Hepatocyte (in vitro differentiated cells): Measurements from ENCODE around the gene LRRC37A3. TPM values are rescaled to one million over a fixed set of nuclear protein-coding genes. Genes with fewer than 3 reads are reported as not detected.
"Not testable (repeated sequence)": the region's sequence is repeated elsewhere in the genome, so short reads cannot be mapped to it uniquely, and the experiment has no call there.

ENCODE experiments used
- DNase-seq: peaks from one replicate; pipeline ENCODE4 v3.0.0-alpha.2; 2016; ENCODE audit warnings: low spot score
- H2AFZ ChIP-seq: fragments of 200-600 bp; sonication (generic); 2 replicates; pipeline ENCODE4 v1.6.0; 2016; ENCODE audit warnings: antibody characterized with exemption, mild to moderate bottlenecking
- H3K27ac ChIP-seq: fragments of 200-600 bp; sonication (generic); 2 replicates; pipeline ENCODE4 v1.5.1; 2016; ENCODE audit warnings: mild to moderate bottlenecking
- H3K27me3 ChIP-seq: fragments of 200-600 bp; sonication (generic); 2 replicates; pipeline ENCODE4 v1.6.1; 2016
- H3K36me3 ChIP-seq: fragments of 200-600 bp; sonication (generic); replicated peaks from 2 replicates; pipeline ENCODE4 v1.5.1; 2016; ENCODE audit warnings: low read depth; ENCODE audit not compliant: insufficient read depth
- H3K4me1 ChIP-seq: fragments of 200-600 bp; sonication (generic); 2 replicates; pipeline ENCODE4 v1.5.1; 2016; ENCODE audit warnings: mild to moderate bottlenecking, moderate library complexity; ENCODE audit not compliant: insufficient read depth
- H3K4me2 ChIP-seq: fragments of 200-600 bp; sonication (generic); 2 replicates; pipeline ENCODE4 v1.6.0; 2016
- H3K4me3 ChIP-seq: fragments of 200-600 bp; sonication (generic); 2 replicates; pipeline ENCODE4 v1.5.1; 2016; ENCODE audit warnings: mild to moderate bottlenecking
- H3K79me2 ChIP-seq: fragments of 200-600 bp; sonication (generic); 2 replicates; pipeline ENCODE4 v1.6.0; 2017; ENCODE audit warnings: mild to moderate bottlenecking
- H3K9me2 ChIP-seq: fragments of 200-600 bp; sonication (generic); replicated peaks from 2 replicates; pipeline ENCODE4 v1.6.0; 2017; ENCODE audit warnings: mild to moderate bottlenecking; ENCODE audit not compliant: insufficient read depth
- H3K9me3 ChIP-seq: fragments of 200-600 bp; sonication (generic); 2 replicates; pipeline ENCODE4 v1.5.1; 2016; ENCODE audit warnings: low read depth, mild to moderate bottlenecking
- H4K20me1 ChIP-seq: fragments of 200-600 bp; sonication (generic); 2 replicates; pipeline ENCODE4 v1.6.0; 2016; ENCODE audit warnings: mild to moderate bottlenecking; ENCODE audit not compliant: insufficient read depth, poor library complexity, severe bottlenecking
- WGBS: methylation state at CpG from one replicate; pipeline ENCODE4 v1.1.6; 2016; ENCODE audit warnings: low lambda C conversion rate; ENCODE audit errors: missing lambda C conversion rate; 5-methylcytosine and 5-hydroxymethylcytosine counted together
- polyA plus RNA-seq: library from polyadenylated mRNA; unstranded; fragments of >200 nt; fragmentation: Nextera tagmentation; extraction: Ambion mirVana; gene quantifications from 2 replicates; pipeline ENCODE4 v1.2.1, GENCODE V29; 2016
- total RNA-seq: library from RNA; depleted of rRNA; stranded (reverse); fragments of >200 nt; gene quantifications from 2 replicates; pipeline ENCODE4 v1.2.3, GENCODE V29; 2014
- TF ChIP-seq, protein P1 (sequence below): fragments of 200-600 bp; sonication (generic); IDR thresholded peaks from 2 replicates; pipeline ENCODE4 v1.5.1; 2016; ENCODE audit warnings: antibody characterized with exemption, mild to moderate bottlenecking; ENCODE audit not compliant: poor library complexity

The LRRC37A3 gene
- total and polyA plus RNA-seq, 2 experiments from 2014 or later = 4.3 to 7.2 TPM

DNA sequence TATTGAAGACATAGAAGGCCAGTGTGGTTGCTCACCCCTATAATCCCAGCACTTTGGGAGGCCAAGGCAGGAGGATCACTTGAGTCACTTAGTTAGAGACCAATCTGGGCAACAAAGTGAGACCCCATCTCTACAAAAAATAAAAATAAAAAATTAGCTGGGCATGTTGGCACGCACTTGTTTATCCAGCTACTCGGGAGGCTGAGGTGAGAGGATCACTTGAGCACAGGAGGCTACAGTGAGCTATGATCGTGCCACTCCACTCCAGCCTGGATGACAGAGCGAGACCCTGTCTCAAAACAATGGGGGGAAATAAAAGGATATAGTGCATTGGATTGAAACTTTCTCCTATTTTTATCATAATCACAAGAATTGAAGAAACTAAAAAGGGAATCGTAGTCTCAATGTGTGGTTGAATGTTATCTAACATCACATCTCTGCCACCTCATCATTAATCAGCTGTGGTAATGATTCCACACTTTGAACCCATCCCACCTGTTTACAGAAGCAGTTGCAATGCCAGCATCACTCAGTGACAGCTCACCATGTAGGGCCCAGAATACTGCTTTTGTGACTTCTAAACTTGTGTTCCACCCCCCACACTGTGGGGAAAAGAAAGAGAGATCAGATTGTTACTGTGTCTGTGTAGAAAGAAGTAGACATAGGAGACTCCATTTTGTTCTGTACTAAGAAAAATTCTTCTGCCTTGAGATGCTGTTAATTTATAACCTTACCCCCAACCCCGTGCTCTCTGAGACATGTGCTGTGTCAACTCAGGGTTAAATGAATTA, 10.3 kb upstream of the LRRC37A3 start:
- H3K4me2 ChIP-seq, H4K20me1 ChIP-seq, H3K9me3 ChIP-seq, DNase-seq, H3K27ac ChIP-seq, H3K4me1 ChIP-seq, H3K27me3 ChIP-seq, H3K9me2 ChIP-seq, H3K36me3 ChIP-seq, H2AFZ ChIP-seq, H3K4me3 ChIP-seq, H3K79me2 ChIP-seq: not testable (repeated sequence)
- 80% methylated on average over 6 of the region's 6 CpGs for WGBS

DNA sequence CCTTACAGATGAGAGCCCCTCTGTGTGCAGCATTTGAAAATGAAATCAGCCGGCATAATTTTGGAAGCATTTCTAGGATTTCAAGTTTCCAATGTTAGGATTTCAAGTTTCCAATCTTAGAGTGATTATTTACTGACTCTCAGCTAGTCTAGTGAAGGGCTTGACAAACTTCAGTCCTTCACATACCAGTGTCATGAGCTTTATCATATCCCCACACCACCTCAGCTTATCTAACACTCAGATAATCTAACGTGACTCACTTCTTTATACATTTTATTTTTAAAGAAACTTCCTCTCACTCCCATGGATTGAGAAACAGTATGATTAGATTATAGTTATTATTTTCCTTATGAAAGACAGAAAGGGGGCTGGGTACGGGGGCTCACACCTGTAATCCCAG, 9.4 kb upstream of the LRRC37A3 start:
- H3K4me1 ChIP-seq, H3K27me3 ChIP-seq, H3K4me2 ChIP-seq, H3K36me3 ChIP-seq, H3K79me2 ChIP-seq, H4K20me1 ChIP-seq, H3K27ac ChIP-seq, H3K9me3 ChIP-seq, H3K9me2 ChIP-seq, DNase-seq, H3K4me3 ChIP-seq, H2AFZ ChIP-seq: not testable (repeated sequence)
- WGBS = 73% methylated on average over 3 of the region's 3 CpGs

DNA sequence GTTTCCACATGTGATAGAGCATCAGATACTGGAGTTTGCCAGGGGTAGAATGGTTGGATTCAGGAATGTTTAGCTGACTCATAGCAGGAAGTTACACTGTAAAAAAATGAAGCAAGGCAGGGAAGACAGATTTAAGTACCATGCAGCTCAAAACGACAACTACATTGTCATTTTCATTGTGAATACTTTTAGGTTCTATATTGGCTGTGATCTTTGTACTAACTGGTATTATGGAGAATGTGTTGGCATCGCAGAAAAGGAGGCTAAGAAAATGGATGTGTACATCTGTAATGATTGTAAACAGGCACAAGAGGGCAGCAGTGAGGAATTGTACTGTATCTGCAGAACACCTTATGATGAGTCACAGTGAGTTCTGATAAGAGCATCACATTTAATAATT, 8.2 kb upstream of the LRRC37A3 start:
- H3K4me2 ChIP-seq, H3K27me3 ChIP-seq, H3K79me2 ChIP-seq, H3K9me3 ChIP-seq, H3K36me3 ChIP-seq, H3K4me1 ChIP-seq, H2AFZ ChIP-seq, H3K9me2 ChIP-seq, H3K4me3 ChIP-seq, H4K20me1 ChIP-seq: not testable (repeated sequence)
- DNase-seq = peak; percentile 85
- H3K27ac ChIP-seq = peak overlapping the region; percentile 18
- WGBS = 13% methylated on average over 2 of the region's 2 CpGs
- TF ChIP-seq, protein P1, sequence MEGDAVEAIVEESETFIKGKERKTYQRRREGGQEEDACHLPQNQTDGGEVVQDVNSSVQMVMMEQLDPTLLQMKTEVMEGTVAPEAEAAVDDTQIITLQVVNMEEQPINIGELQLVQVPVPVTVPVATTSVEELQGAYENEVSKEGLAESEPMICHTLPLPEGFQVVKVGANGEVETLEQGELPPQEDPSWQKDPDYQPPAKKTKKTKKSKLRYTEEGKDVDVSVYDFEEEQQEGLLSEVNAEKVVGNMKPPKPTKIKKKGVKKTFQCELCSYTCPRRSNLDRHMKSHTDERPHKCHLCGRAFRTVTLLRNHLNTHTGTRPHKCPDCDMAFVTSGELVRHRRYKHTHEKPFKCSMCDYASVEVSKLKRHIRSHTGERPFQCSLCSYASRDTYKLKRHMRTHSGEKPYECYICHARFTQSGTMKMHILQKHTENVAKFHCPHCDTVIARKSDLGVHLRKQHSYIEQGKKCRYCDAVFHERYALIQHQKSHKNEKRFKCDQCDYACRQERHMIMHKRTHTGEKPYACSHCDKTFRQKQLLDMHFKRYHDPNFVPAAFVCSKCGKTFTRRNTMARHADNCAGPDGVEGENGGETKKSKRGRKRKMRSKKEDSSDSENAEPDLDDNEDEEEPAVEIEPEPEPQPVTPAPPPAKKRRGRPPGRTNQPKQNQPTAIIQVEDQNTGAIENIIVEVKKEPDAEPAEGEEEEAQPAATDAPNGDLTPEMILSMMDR = peak; percentile 84

DNA sequence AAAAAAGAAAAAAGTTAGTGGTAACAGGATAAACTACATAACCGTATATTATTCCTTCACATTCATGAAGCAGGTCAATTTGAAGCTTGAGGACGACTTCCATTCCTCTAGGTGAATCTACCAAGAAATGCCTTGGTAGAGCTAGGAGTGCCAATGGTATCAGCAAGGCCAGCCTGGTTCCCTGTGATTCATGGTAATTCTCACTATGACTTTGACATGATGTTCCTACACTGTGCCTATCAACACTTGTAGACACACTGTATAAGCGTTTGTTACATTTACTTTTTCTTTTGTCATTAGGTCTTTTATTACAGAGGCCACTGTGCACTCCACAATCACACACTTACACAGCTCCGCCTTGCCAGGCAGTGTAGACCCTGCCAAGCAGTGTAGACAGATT, 7.2 kb upstream of the LRRC37A3 start:
- WGBS = 84% methylated on average over 4 of the region's 4 CpGs
- not testable (repeated sequence) for H2AFZ ChIP-seq, H3K4me2 ChIP-seq, H3K9me3 ChIP-seq, H4K20me1 ChIP-seq, DNase-seq, H3K36me3 ChIP-seq, H3K4me1 ChIP-seq, H3K27ac ChIP-seq, H3K9me2 ChIP-seq, H3K4me3 ChIP-seq, H3K27me3 ChIP-seq, H3K79me2 ChIP-seq

DNA sequence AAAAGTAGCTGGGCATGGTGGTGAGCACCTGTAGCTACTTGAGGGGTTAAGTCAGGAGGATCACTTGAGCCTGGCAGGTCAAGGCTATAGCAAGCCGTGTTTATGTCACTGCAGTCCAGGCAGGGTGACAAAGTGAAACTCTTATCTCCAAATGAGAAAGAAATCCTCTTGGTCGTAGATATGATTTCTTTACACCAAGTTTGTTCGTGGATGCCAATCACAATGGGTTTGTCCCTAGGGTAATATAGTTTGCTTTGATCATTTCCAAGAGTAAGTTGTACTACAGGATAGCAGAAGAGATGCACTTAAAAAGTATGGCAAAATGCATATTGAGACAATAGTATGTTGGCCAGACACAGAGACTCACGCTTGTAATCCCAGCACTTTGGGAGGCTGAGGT, 6.0 kb upstream of the LRRC37A3 start:
- not testable (repeated sequence) for H4K20me1 ChIP-seq, H3K79me2 ChIP-seq, H3K4me2 ChIP-seq, H3K36me3 ChIP-seq, H3K9me3 ChIP-seq, H2AFZ ChIP-seq, H3K4me1 ChIP-seq, H3K27me3 ChIP-seq, H3K9me2 ChIP-seq, H3K27ac ChIP-seq, H3K4me3 ChIP-seq, DNase-seq
- 71% methylated on average over 4 of the region's 4 CpGs for WGBS

DNA sequence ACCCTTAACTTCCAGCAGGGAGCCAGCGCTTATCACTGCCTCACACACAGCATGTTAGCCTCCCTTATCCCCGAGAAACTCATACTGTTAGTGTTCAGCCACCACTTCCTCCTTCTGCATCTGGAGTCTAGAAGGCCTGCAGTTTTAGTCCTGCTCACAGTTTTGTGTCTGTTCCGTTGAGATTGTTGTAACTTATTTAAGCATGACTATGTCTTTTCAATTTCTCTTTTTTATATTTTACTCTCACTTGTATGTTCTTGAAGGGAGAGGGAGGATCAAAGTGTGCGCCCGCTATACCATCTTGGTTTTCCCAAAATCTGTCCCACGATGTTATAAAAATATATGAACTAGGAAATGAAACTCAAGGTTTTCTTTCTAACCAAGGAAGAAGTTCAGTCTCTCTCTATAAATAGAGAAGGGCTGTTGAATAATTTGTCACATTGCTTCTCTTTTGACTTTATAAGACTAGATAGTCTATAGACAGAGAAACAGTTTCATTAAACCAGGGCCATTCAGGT, 3.8 kb upstream of the LRRC37A3 start:
- H3K4me1 ChIP-seq, H3K27ac ChIP-seq, H4K20me1 ChIP-seq, H3K4me2 ChIP-seq, DNase-seq, H3K4me3 ChIP-seq, H3K9me2 ChIP-seq, H3K79me2 ChIP-seq, H3K36me3 ChIP-seq, H3K9me3 ChIP-seq, H2AFZ ChIP-seq, H3K27me3 ChIP-seq: not testable (repeated sequence)
- 74% methylated on average over 6 of the region's 6 CpGs for WGBS
